Mammary epithelial cell (primary cell): ENCODE measurements around the gene GTSE1.

Source experiments
- CTCF ChIP-seq, 2 donors: IDR thresholded peaks in 1 of 2; conservative IDR thresholded peaks in 1 of 2; 2 replicates each; pipeline ENCODE4 v1.5.1; 2011 to 2012; ENCODE audit warnings: inconsistent platforms in 2 of 2, low read length in 2 of 2, mild to moderate bottlenecking in 2 of 2, control low read depth in 1 of 2, low read depth in 1 of 2; ENCODE audit not compliant: insufficient read depth in 1 of 2; ENCODE audit errors: extremely low read depth in 1 of 2
- EZH2 ChIP-seq: IDR thresholded peaks from 2 replicates; pipeline ENCODE4 v1.6.1; 2012; ENCODE audit warnings: low read length, inconsistent platforms, borderline replicate concordance

- TF ChIP-seq CTCF (conservative IDR thresholded peaks at IDR 0.05 in 1 of 2, IDR thresholded peaks at IDR 0.05 in 1 of 2; ENCODE audit: extremely low read depth in 1 of 2, insufficient read depth in 1 of 2, low read depth in 1 of 2, low read length in 2 of 2) (no peak), EZH2 (no peak)
These were observed 15.6 kb upstream of the GTSE1 start for GRCh38 chr22:46280999-46281623.
